GM21360 (cell line): ENCODE results near the gene OLFM3.

Experiments
- ATAC-seq: cut with Tn5 transposase; IDR thresholded peaks from one replicate; pipeline ENCODE4 v1.9.1; 2021; ENCODE audit warnings: mild to moderate bottlenecking, moderate library complexity; ENCODE audit not compliant: unreplicated experiment

Gene OLFM3

DNA sequence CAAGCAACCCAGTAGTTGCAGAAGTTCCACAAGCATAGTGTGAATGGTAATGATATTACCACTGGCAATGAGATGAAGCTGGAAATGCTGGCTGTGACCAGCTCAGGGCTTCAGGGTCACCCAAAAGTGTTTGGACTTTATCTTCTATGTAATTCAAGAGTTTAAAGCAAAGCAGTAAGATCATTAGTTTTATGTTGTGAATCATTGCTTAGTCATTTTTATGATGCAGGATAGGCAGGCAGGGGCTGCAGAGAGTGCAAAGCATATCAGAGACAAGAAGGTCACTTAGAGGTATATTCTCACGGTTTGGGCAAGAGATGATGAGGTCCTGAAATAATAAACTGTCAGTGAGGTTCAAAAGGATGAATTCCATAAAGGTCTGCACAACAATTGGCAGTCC is 147.4 kb downstream of the OLFM3 start:
- ATAC-seq, result no peak

DNA sequence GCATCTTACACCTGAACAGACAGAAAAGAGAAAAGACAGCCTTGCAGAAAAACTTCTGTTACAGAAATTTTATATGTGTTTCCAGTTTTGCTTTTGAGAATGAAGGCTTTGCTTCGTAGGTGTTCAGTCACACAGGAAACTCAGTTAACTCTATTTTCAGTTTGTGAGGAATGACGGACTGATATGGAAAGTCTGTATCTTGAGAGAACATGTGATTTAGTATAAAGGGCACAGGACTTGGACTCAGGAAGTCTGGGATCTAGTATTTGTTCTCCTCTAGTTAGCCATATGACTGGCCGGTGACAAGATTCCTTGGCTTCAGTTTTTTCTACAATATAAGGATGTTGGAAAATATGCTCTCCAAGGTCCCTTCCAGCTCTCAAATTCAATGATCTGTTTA is 149.1 kb downstream of the OLFM3 start:
- ATAC-seq, result no peak

- no peak for ATAC-seq
These were observed 149.9 kb downstream of the OLFM3 start for GRCh38 chr1:101846820-101847219.

- ATAC-seq, result no peak
These were observed 153.6 kb downstream of the OLFM3 start for GRCh38 chr1:101843160-101843559.

DNA sequence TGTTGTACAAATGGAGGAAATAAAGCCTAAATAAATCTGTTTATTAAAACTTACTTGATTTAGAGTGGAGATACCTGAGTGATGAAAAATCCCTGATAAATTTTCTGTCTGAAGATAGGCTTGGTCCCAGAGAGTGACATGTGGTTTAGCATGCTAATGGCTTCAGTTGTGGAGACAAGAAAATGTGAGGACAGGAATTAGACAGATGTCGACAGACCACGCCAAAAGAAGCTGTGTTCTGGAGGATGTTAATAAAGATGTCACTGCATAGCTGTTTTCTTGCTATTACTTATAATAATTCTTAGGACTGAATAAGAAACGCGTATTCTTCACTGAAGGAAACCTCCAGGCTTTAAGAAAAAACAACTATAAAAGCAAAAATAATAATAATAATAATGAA is 154.9 kb downstream of the OLFM3 start:
- ATAC-seq, result no peak

GRCh38 chr1:101835988-101836387 is 160.7 kb downstream of the OLFM3 start:
- no peak for ATAC-seq

- ATAC-seq, result no peak
These were observed 163.4 kb downstream of the OLFM3 start for GRCh38 chr1:101833312-101833711.

DNA sequence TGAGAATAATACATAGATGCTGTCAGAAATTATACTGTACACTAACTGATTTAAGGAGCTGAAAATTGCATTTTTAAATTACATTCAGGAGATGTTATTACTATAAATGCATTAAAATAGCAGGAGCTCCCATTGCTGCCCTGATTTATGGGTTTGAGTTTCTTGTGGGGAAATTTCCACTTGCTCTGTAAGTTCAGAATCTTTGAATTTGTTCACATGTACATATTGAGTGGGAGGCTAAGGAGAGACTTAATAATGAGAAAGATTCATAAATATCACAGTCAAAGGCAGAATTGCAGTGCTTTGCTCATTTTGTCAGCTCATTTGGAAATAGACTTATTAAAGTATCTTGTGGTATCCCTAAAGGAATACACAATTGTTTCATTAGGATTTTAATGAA is 170.3 kb downstream of the OLFM3 start:
- no peak for ATAC-seq

DNA sequence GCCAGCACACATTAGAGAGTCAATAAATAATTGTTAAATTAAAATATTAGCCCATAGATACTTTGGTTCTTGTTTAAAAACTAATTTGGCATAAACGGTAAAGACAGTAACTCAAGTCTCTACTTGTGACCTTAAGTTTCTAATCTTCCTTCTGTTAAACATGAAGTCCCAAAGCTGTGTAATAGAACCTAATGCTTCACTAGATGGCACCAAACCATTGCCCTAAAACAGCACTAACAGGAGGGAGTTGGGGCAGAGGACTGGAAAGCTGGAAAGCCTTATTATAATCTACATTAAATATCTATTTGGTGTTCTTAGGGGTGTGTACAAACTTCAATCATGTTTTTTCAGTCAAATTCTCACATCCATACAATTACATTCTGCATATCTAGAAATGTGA is 176.7 kb downstream of the OLFM3 start:
- peak; percentile 64 for ATAC-seq

GRCh38 chr1:101816262-101816661 is 180.5 kb downstream of the OLFM3 start:
- no peak for ATAC-seq

GRCh38 chr1:101798417-101798816 is 198.3 kb downstream of the OLFM3 start:
- ATAC-seq, result no peak

DNA sequence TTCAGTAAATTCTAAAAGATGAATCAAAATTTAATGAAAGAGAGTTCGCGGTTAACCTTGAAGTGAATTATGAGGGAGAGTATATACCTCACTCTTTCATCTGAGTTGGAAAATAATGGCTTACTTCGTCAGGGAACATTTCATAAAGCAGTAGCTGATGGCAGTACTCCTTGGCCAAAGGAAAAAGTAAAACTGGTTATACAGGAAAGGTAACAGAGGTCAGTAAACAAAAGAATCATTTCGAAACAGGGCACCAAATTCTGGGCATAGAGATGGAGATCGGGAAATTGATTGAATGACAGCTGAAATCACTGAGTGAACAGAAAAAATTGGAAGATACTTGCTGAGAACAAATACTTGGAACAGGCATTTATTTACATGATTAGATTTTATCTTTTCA is 199.0 kb downstream of the OLFM3 start:
- no peak for ATAC-seq

DNA sequence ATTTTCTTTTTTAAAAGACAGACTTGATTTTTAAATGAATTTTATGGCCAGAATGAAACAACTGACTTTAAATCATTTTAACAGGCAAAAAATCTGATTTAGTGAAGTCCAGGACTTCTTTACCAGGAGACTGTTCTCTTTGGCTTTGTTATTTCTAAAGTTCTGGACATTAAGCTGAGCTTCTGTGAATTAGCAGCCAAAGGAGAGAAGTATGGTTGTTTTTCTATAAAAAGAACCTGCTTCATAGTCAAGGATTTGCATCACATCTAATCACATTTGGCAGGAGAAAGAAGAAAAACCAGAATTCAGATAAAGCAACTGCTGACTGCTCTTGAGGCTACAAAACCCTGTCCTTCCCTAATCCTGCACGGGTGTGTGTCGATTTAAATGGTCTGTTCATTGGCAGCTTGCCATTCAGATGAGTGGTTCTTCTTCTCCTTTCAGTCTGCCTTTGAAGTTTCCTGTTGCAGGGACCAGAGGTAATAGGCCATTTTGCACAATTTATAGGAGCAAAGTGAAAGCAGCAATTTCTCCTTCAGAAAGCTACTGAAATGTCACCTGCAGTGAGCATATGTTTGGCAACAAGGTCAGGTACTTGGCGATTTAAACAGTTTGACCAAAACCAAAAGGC is 215.4 kb downstream of the OLFM3 start:
- no peak for ATAC-seq

DNA sequence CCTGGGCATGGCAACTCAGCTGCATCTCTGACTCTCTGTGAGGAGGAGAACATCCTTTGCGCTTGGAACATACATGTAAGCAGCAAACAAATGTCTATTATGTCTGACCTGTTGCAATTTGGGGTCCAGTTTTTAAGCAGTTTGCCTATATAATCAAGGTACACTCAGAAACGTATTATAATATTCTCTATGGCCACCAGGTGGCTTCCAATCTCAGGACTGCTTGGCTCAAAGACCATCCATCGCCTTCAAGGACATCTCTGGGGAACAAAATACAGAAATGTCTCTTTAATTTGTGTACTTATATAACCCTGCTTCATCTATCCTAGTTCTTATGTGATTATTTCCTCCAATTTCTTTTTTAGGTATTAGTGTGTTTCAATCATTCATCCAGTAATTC is 227.2 kb downstream of the OLFM3 start:
- ATAC-seq, result peak; percentile 83

DNA sequence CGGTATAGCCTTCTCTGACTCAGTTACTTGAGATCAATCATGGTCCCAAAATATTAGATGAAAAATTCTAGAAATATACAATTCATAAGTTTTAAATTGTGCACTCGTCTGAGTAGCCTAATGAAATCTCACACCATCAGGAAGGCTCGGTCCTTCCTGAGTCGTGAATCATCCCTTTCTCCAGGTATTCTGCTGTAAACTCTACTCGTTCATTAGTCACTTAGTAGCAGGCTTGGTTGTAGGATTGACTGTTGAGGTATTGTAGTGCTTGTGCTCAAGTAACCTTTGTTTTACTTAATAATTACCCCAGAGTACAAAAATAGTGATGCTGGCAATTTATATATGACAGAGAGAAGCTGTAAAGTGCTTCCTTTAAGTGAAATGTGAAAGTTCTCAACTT is 238.7 kb downstream of the OLFM3 start:
- no peak for ATAC-seq

- ATAC-seq, result no peak
These were observed 240.3 kb downstream of the OLFM3 start for GRCh38 chr1:101756411-101756810.
